ENCODE measurements around the gene ANKRD53.

The ANKRD53 gene

DNA sequence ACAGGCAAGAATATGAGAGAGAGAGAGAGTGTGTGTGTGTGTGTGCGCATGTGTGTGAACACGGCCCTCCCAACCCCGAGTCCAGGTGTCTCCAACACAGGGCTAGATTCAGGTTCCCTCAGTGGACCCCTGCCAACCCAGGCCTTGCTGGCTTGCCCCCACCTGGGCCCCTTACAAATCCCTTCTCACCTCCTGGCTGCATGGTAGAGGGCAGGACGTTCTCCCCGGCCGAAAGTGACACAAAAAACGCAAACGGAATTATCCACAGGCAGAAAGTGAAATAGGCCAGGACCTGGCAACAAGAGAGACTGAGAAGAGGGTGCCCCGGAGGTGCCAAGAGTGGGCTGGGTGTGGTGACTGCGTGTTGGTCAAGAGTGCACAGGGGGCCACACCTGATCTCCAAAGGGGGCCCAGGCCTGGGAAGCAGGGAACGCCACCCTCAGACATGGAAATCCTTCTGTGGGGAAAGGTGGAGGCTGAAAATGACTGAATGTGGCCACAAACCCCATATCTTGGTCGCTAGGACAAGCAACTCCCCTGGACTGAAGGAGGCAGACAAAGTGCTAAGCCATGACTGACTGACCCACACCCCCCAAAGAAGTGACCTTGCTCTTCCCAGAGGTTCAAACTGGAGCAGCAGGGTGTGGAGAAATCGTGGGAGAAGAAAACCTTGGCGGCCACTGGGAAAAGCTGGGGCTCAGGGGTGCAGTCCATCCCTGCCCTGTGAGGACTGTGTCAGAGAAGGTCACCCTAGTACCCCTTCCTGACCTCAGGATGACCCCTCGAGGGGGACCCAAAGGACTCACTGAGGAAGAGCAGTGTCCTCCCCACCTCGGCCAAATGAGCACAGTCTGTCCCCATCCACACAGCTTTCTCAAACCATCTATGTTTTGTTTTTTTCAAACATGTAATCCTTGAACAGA is 10.6 kb downstream of the ANKRD53 start:
- no peak overlapping the region for H3K14ac ChIP-seq (ENCODE audit: low read length)
- no peak overlapping the region for H2AK5ac ChIP-seq (ENCODE audit: low read depth, low read length)
- H2BK12ac ChIP-seq (ENCODE audit: low read length), result no peak overlapping the region
- WGBS, 2 donors (ENCODE audit: extremely low coverage in 2 of 2, insufficient read length in 2 of 2, insufficient replicate concordance in 1 of 2), result no CpG with 5 or more reads among the region's 16 CpGs
- no peak overlapping the region for H4K8ac ChIP-seq (ENCODE audit: low read depth, low read length)
- peaks cover 6% of the 10 kb centered on the region for H3K79me1 ChIP-seq (ENCODE audit: low read depth, low read length)
- no peak overlapping the region for H3K9ac ChIP-seq (ENCODE audit: low read depth, low read length, poor library complexity)
- no peak overlapping the region for H3K4me3 ChIP-seq (ENCODE audit: low read length in 2 of 2)
- peaks cover 3 to 8% of the 10 kb centered on the region in 2 donors for H3K4me1 ChIP-seq (ENCODE audit: control insufficient read depth in 2 of 2, insufficient read depth in 1 of 2, low read depth in 1 of 2, low read length in 2 of 2)
- no peak overlapping the region for H2BK120ac ChIP-seq (ENCODE audit: low read depth, low read length)
- H2BK5ac ChIP-seq (ENCODE audit: low read length), result no peak overlapping the region
- H3K18ac ChIP-seq (ENCODE audit: low read length), result no peak overlapping the region
- H3K27me3 ChIP-seq (ENCODE audit: control insufficient read depth in 3 of 3, insufficient read depth in 3 of 3, low read depth in 1 of 3, low read length in 3 of 3), result no peaks in the 10 kb centered on the region
- no peaks in the 10 kb centered on the region for H3K9me3 ChIP-seq (replicated peaks in 1 of 2; ENCODE audit: control insufficient read depth in 2 of 2, insufficient read depth in 1 of 2, low read depth in 1 of 2, low read length in 2 of 2)
- no peak overlapping the region for H3K27ac ChIP-seq (replicated peaks; ENCODE audit: low read length)
- peaks cover 26 to 81% of the 10 kb centered on the region in 2 donors for H3K36me3 ChIP-seq (replicated peaks in 1 of 2; ENCODE audit: control insufficient read depth in 2 of 2, insufficient read depth in 2 of 2, low read length in 2 of 2)
- no peak overlapping the region for H2BK15ac ChIP-seq (ENCODE audit: low read length)
- H3K4ac ChIP-seq (ENCODE audit: low read length), result no peak overlapping the region
- DNase-seq (ENCODE audit: low spot score), result no peak
- H3K4me2 ChIP-seq (ENCODE audit: insufficient read depth, low read length, poor library complexity, severe bottlenecking), result no peak overlapping the region
- H4K91ac ChIP-seq (ENCODE audit: low read depth, low read length, poor library complexity), result no peak overlapping the region
- H2AFZ ChIP-seq (ENCODE audit: low read length), result no peak overlapping the region
- H3K23ac ChIP-seq (ENCODE audit: low read depth, low read length, poor library complexity), result no peak overlapping the region

DNA sequence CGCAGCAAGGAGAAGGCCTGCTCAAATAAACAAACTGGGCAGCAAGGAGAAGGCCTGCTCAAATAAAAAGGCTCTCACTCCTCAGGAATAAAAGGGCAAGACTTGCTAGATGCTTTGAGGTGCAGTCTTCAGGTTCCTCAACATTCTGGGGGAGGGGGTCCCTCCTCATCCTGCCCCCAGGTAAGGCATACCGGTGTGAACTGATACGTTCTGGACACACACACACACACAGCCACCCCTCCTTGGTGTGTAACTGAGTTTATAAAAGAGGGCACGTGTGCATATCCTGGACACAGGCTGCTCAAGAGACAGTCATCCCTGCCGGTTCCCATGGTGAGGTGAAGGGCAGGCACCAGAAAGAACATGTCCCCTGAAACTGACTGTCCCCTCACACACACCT is 11.8 kb downstream of the ANKRD53 start:
- Histone ChIP-seq H3K36me3 (replicated peaks in 1 of 2; ENCODE audit: control insufficient read depth in 2 of 2, insufficient read depth in 2 of 2, low read length in 2 of 2) (peaks cover 26 to 72% of the 10 kb centered on the region in 2 donors), H3K18ac (ENCODE audit: low read length) (no peak overlapping the region), H2AK5ac (ENCODE audit: low read depth, low read length) (no peak overlapping the region), H3K9me3 (replicated peaks in 1 of 2; ENCODE audit: control insufficient read depth in 2 of 2, insufficient read depth in 1 of 2, low read depth in 1 of 2, low read length in 2 of 2) (no peaks in the 10 kb centered on the region), H3K4me2 (ENCODE audit: insufficient read depth, low read length, poor library complexity, severe bottlenecking) (no peak overlapping the region), H4K91ac (ENCODE audit: low read depth, low read length, poor library complexity) (no peak overlapping the region), H3K4ac (ENCODE audit: low read length) (no peak overlapping the region), H4K8ac (ENCODE audit: low read depth, low read length) (no peak overlapping the region), H3K4me3 (ENCODE audit: low read length in 2 of 2) (no peak overlapping the region), H3K4me1 (ENCODE audit: control insufficient read depth in 2 of 2, insufficient read depth in 1 of 2, low read depth in 1 of 2, low read length in 2 of 2) (peaks cover 3 to 10% of the 10 kb centered on the region in 2 donors), H3K79me1 (ENCODE audit: low read depth, low read length) (peaks cover 12% of the 10 kb centered on the region), H3K23ac (ENCODE audit: low read depth, low read length, poor library complexity) (no peak overlapping the region), H3K14ac (ENCODE audit: low read length) (no peak overlapping the region), H2BK120ac (ENCODE audit: low read depth, low read length) (no peak overlapping the region), H2BK15ac (ENCODE audit: low read length) (no peak overlapping the region), H3K27me3 (ENCODE audit: control insufficient read depth in 3 of 3, insufficient read depth in 3 of 3, low read depth in 1 of 3, low read length in 3 of 3) (no peaks in the 10 kb centered on the region), H3K27ac (replicated peaks; ENCODE audit: low read length) (no peak overlapping the region), H3K9ac (ENCODE audit: low read depth, low read length, poor library complexity) (no peak overlapping the region), H2BK12ac (ENCODE audit: low read length) (no peak overlapping the region), H2AFZ (ENCODE audit: low read length) (no peak overlapping the region), H2BK5ac (ENCODE audit: low read length) (no peak overlapping the region)
- no CpG with 5 or more reads among the region's 5 CpGs for WGBS, 2 donors (ENCODE audit: extremely low coverage in 2 of 2, insufficient read length in 2 of 2, insufficient replicate concordance in 1 of 2)
- DNase-seq (ENCODE audit: low spot score), result no peak

DNA sequence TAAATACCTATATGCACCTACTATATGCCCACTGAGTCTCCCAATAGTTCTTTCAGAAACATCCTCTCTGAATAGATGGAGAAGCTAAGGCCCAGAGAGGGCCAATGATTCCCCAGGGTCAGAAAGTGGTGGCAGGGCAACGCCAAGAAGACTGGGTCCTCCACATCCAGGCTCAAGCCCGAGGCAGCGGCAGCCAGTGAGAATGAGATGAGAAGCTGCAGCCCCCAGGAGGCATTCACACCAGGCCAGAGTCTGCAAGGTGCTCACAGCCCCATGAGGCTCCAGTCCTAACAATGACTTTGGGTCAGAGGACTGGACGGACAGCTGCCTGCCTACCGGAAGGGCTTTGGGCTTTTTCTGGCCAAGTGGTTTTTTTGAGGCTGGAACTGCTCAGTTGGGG is 12.7 kb downstream of the ANKRD53 start:
- H3K9ac ChIP-seq (ENCODE audit: low read depth, low read length, poor library complexity), result no peak overlapping the region
- H2AFZ ChIP-seq (ENCODE audit: low read length), result no peak overlapping the region
- H4K8ac ChIP-seq (ENCODE audit: low read depth, low read length), result no peak overlapping the region
- H3K4ac ChIP-seq (ENCODE audit: low read length), result no peak overlapping the region
- peaks cover 3 to 10% of the 10 kb centered on the region in 2 donors for H3K4me1 ChIP-seq (ENCODE audit: control insufficient read depth in 2 of 2, insufficient read depth in 1 of 2, low read depth in 1 of 2, low read length in 2 of 2)
- no peak for DNase-seq (ENCODE audit: low spot score)
- no peaks in the 10 kb centered on the region for H3K9me3 ChIP-seq (replicated peaks in 1 of 2; ENCODE audit: control insufficient read depth in 2 of 2, insufficient read depth in 1 of 2, low read depth in 1 of 2, low read length in 2 of 2)
- no CpG with 5 or more reads among the region's 5 CpGs for WGBS, 2 donors (ENCODE audit: extremely low coverage in 2 of 2, insufficient read length in 2 of 2, insufficient replicate concordance in 1 of 2)
- no peak overlapping the region for H2BK5ac ChIP-seq (ENCODE audit: low read length)
- H3K27ac ChIP-seq (replicated peaks; ENCODE audit: low read length), result no peak overlapping the region
- no peak overlapping the region for H4K91ac ChIP-seq (ENCODE audit: low read depth, low read length, poor library complexity)
- H2BK12ac ChIP-seq (ENCODE audit: low read length), result no peak overlapping the region
- H2BK120ac ChIP-seq (ENCODE audit: low read depth, low read length), result no peak overlapping the region
- no peak overlapping the region for H2AK5ac ChIP-seq (ENCODE audit: low read depth, low read length)
- H3K27me3 ChIP-seq (ENCODE audit: control insufficient read depth in 3 of 3, insufficient read depth in 3 of 3, low read depth in 1 of 3, low read length in 3 of 3), result no peaks in the 10 kb centered on the region
- H3K79me1 ChIP-seq (ENCODE audit: low read depth, low read length), result peaks cover 12% of the 10 kb centered on the region
- H3K4me2 ChIP-seq (ENCODE audit: insufficient read depth, low read length, poor library complexity, severe bottlenecking), result no peak overlapping the region
- peaks cover 26 to 63% of the 10 kb centered on the region in 2 donors for H3K36me3 ChIP-seq (replicated peaks in 1 of 2; ENCODE audit: control insufficient read depth in 2 of 2, insufficient read depth in 2 of 2, low read length in 2 of 2)
- no peak overlapping the region for H2BK15ac ChIP-seq (ENCODE audit: low read length)
- no peak overlapping the region for H3K18ac ChIP-seq (ENCODE audit: low read length)
- H3K14ac ChIP-seq (ENCODE audit: low read length), result no peak overlapping the region
- H3K23ac ChIP-seq (ENCODE audit: low read depth, low read length, poor library complexity), result no peak overlapping the region
- no peak overlapping the region for H3K4me3 ChIP-seq (ENCODE audit: low read length in 2 of 2)

DNA sequence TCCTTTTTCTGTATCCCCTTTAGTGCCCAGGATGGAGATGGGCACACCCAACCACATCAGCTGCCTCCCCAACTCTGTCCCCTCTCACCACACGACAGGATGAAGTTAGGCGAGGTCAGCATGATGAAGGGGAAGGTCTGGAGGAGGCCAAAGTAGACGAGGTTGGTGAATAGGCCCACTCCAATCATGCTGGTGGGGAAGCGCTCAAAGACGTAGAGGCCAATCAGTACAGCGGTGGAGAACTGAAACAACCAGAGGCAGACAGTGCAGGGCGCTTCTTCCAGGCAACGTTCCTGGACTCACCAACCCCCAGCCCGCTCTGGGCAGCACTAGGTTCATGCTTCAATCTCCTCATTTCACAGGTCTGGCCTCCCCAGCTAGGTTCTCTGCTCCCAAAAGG is 13.3 kb downstream of the ANKRD53 start:
- Histone ChIP-seq H4K8ac (ENCODE audit: low read depth, low read length) (no peak overlapping the region), H2BK12ac (ENCODE audit: low read length) (no peak overlapping the region), H3K79me1 (ENCODE audit: low read depth, low read length) (peaks cover 12% of the 10 kb centered on the region), H3K9me3 (replicated peaks in 1 of 2; ENCODE audit: control insufficient read depth in 2 of 2, insufficient read depth in 1 of 2, low read depth in 1 of 2, low read length in 2 of 2) (no peaks in the 10 kb centered on the region), H3K4me3 (ENCODE audit: low read length in 2 of 2) (peak overlapping the region in 1 of 2 donors; percentile 64), H3K36me3 (replicated peaks in 1 of 2; ENCODE audit: control insufficient read depth in 2 of 2, insufficient read depth in 2 of 2, low read length in 2 of 2) (peaks cover 26 to 57% of the 10 kb centered on the region in 2 donors), H4K91ac (ENCODE audit: low read depth, low read length, poor library complexity) (no peak overlapping the region), H2BK15ac (ENCODE audit: low read length) (no peak overlapping the region), H3K4me1 (ENCODE audit: control insufficient read depth in 2 of 2, insufficient read depth in 1 of 2, low read depth in 1 of 2, low read length in 2 of 2) (peaks cover 3 to 10% of the 10 kb centered on the region in 2 donors), H3K14ac (ENCODE audit: low read length) (no peak overlapping the region), H3K18ac (ENCODE audit: low read length) (no peak overlapping the region), H2AFZ (ENCODE audit: low read length) (no peak overlapping the region), H3K4me2 (ENCODE audit: insufficient read depth, low read length, poor library complexity, severe bottlenecking) (no peak overlapping the region), H2AK5ac (ENCODE audit: low read depth, low read length) (no peak overlapping the region), H3K27ac (replicated peaks; ENCODE audit: low read length) (no peak overlapping the region), H2BK5ac (ENCODE audit: low read length) (no peak overlapping the region), H3K9ac (ENCODE audit: low read depth, low read length, poor library complexity) (no peak overlapping the region), H3K27me3 (ENCODE audit: control insufficient read depth in 3 of 3, insufficient read depth in 3 of 3, low read depth in 1 of 3, low read length in 3 of 3) (no peaks in the 10 kb centered on the region), H3K4ac (ENCODE audit: low read length) (no peak overlapping the region), H2BK120ac (ENCODE audit: low read depth, low read length) (no peak overlapping the region), H3K23ac (ENCODE audit: low read depth, low read length, poor library complexity) (no peak overlapping the region)
- no peak for DNase-seq (ENCODE audit: low spot score)
- no CpG with 5 or more reads among the region's 9 CpGs for WGBS, 2 donors (ENCODE audit: extremely low coverage in 2 of 2, insufficient read length in 2 of 2, insufficient replicate concordance in 1 of 2)

Data from neuronal stem cell (in vitro differentiated cells).